T-helper 2 cell treated with Interferon-gamma antibody and Interleukin-4, amounts not matched to agents 100 ng/mL and 5 ng/mL, for 36 hours (primary cell): ENCODE data around the gene RNASE4. TPM values are rescaled to one million over a fixed set of nuclear protein-coding genes. Genes with fewer than 3 reads are reported as not detected.

Source experiments
- intact Hi-C: fragments of 100-400 bp; cut with micrococcal nuclease; formaldehyde crosslinking; loops from one replicate; pipeline ENCODE4 v1.15.1; 2023
- total RNA-seq: library from RNA; stranded (reverse); gene quantifications from 2 replicates; pipeline ENCODE4 v1.2.3, GENCODE V29; 2022

RNASE4 gene
- total RNA-seq, 1 donor from 2014 or later, result 1.2 TPM

DNA sequence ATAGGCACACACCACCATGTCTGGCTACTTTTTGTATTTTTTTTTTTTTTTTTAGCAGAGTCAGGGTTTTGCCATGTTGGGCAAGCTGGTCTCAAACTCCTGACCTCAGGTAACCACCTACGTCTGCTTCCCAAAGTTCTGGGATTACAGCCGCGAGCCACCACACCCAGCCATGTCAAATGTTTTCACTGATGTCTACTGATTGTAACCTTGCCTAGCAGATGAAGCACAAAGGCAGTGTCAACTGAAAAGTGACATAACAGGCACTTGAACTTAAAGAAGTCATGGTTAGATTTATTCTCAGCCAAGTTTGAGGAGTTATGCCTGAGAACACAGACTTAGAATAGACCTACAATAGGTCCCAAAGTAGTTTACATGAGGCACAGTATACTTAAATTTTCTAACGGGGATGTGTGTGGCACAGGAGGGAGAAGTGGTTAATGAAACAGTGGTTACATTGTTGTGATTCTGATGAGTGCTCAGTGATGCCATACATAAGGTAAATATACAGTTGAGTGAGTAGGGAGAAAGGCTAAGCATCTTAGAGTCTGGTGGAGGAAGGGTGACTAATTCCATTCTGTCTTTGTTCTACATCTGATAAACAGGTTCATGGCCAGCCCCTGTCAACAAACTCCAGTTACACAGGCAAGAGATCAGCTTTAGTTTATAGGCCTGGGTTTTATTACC, 12.6 kb upstream of the RNASE4 start:
- intact Hi-C loops, result loop anchor here (1.0 kb wide), 1 partner anchor 10 kb away; no protein-coding TSS in a partner anchor

DNA sequence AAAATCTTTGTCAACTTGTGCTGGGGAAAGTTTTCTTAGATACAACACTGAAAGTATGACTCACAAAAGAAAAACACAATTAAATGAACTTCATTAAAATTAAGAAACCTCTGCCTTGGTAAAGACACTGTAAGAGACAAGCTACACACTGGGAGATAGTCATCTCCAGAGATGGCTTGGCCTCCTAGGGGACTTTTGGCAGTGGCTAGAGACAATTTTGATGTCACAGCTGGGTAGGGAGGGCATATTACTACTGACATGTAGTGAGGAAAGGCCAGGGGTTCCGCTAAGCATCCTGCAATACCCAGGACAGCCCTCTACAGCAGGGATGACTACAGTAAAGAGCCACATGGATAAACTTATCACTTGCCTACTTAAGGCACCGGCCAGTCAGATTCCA, 8.7 kb upstream of the RNASE4 start:
- intact Hi-C loops, result no loop called here

DNA sequence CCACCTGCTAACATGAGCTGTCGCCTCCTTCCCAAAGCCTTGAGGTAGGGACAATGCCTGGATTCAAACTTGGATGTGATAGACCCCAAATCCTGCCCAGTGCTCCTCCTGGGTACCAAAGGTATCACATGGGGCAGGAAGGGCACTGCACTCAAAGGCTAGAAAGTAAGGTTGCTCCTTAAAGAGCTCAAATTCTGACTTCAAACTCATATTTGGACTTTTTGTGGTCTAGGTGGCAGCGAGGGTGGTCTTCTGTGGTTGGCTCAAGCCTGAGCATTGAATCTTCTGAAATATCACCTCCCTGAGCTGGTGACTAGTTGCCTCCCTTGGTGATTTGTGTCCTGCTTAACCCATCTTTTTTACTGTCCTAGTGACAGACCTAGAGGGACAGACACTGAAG, 8.3 kb upstream of the RNASE4 start:
- intact Hi-C loops, result no loop called here

DNA sequence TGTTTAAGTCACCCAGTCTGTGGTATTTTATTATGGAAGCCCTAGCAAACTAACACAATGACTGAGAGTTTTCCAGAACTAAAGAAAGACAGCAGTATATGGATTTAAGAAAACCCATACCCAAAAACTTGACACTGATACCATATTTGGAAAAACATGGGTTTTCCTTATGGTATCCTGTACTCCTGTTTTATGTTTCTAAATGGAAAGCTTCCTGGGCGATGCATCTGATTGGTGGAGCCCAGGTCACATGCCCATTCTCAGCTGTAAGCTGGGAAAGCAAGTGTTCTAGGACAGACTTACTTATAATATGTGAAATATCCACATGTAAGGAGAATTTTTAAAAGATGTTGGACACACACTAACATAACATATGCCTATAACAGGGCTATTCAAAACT, 4.5 kb upstream of the RNASE4 start:
- intact Hi-C loops, result loop anchor here (2.0 to 5.0 kb wide), 3 partner anchors 267 to 407 kb away; partner anchors contain the start of gene TEP1

DNA sequence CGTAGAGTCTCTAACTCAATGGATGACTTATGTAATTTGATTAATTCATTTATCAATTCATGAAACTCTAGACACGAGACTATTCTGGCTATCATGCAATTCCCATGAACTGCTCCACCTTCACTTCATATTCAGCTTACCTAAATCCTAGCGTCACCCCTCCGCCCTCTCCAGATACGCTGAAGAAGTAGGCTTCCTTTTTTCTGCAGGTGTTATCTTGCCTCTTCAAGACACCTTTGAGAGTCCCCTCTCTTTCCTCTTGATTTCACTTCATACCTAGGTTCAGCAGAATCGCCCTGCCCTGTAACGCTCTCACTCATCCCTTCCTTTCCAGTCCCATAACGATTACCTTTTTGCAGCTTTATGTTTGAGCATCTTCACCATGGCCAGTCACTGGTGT, 4.0 kb upstream of the RNASE4 start:
- intact Hi-C loops, result loop anchor here (2.0 to 5.0 kb wide), 3 partner anchors 268 to 407 kb away; partner anchors contain the start of gene TEP1

DNA sequence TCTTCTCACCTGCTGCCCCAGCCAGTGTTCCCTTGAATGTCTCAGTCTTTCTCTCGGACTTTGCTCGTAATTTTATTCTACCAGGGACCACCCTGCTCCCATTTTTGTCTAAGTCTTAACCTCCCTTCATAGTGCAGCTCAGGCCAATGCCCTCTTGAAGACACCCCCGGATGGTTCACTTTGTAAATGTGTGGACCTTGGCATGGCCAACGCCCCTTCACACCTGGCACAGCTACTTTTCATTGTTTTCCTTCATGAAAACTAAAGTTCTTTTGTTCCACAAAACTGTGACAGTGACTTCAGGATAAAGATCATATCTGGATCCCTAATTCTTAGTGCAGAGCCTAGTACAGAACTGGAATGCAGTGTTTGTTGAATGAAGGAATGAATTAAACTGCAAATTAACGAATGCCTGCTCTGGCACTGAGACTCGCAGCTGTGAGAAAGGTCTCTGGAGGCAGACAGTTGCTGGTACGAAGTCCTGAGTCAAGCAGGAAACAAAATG, 3.5 kb upstream of the RNASE4 start:
- intact Hi-C loops, result loop anchor here (1.0 to 5.0 kb wide), 7 partner anchors 9 to 406 kb away; partner anchors contain the start of gene TEP1

DNA sequence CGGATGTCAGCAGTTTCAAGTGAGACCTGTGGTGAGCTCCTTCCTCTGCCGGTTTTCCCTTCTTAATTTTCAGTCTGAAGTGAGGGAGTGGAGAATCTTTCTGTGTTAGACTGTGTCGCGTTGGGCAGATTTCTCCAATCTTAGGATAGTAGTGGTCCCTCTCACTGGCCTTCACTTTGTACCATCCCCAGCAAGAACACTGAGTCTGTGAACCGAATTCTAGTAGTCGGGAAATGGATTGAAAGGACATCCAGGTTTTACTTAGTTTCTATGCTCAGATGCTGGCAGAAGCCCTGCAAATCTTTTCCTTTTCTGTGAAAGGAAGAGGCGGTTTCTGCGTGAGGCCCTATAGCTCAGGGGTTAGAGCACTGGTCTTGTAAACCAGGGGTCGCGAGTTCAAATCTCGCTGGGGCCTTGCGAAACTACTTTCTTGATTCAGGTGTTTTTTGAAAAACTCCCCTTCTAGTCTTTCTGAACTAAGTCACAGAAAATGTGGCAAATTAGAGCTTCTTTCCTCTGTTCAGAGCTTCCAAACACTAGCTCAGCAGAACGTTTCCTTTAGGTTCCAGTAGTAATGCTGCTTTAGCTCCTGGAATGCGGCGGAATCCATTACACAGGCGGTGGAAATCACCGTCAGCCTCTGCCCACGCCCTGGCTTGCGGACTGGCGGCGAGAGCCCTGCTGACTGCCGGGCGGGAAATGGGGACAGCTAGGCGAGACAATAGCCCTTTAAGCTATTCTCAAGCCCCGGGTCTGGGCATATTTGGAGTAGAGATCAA, 2.8 kb upstream of the RNASE4 start:
- intact Hi-C loops, result loop anchor here (1.0 to 5.0 kb wide), 8 partner anchors 9 to 406 kb away; partner anchors contain the start of genes PIP4P1 and TEP1

DNA sequence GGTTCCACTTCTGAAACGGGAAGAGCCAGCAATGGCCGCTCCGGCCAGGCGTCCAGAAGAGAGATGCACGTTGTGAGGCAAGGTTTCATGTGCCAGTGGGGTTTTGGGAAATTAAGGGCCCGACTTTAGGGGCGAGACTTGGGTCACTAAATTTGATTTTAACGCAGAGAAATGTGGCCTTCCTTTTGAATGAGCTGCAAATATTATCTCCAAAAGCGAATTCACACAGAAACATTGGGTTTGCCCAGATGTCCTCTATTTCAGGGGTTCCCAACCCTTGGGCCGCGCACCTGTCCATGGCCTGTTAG, 2.3 kb upstream of the RNASE4 start:
- intact Hi-C loops, result loop anchor here (1.0 to 5.0 kb wide), 3 partner anchors 221 to 405 kb away; partner anchors contain the start of gene PIP4P1

DNA sequence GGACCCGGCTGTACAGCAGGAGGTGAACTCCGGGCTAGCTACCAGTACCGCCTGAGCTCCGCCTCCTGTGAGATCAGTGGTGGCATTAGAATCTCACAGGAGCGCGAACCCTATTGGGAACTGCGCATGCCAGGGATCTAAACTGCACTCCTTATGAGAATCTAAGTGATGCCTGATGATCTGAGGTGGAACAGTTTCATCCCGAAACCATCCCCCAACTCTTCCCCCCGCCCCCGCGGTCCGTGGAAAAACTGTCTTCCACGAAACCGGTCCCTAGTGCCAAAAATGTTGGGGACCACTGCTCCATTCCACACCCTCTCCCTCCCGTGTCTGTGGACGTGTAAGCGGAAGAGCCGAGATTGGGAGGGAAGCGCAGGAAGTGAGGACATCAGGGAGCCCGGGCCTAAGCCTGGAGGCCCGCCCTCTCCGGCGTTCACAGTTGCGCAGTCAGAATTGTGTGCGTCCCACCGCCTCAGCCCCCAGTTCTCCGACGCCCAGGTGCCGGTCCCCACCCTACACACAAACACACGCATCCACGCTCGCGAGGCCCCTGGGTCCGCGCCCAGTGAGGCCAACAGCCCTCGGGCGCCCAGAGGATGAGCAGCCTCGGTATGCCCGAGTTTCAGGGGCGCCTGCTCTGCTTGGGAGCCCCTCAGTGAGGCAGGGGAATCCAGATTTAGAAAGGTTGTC, 1.8 kb upstream of the RNASE4 start:
- intact Hi-C loops, result loop anchor here (1.0 to 5.0 kb wide), 6 partner anchors 49 to 405 kb away; partner anchors contain the start of genes PIP4P1 and PNP

DNA sequence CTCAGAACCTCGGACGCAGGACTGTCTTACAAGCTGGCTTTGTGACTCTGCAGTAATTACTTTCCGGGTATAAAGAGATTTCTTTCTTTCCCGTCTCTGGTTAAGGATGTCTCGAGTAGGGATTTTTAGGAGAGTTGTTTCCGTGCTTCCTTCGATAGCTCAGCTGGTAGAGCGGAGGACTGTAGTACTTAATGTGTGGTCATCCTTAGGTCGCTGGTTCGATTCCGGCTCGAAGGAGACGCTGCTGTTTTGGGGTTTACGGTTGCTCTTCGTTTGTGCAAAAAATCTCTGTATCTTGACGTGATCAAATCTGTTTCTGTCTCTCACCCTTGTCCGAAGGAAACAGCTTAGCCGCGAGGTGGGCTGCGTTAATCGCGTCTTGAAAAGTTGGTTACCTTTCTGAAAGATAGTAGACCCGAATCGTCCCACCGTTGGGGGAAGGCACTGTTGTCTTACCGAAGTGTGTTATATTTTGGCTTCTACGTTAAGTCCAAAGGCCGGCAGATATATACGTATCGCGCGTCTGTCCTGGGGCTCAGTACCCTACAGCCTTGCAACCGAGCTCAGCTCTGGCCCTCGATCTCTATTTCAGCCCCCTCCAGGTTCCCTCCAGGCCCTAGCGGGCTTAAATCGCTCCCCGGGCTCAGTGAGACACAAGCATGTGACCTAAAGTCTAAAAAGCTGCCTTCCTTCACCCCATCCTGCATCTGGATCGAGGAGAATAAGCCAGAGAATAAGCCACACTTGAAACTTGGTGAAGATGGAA, 1.1 kb upstream of the RNASE4 start:
- intact Hi-C loops, result loop anchor here (1.0 to 5.0 kb wide), 5 partner anchors 50 to 404 kb away; partner anchors contain the start of gene PNP

DNA sequence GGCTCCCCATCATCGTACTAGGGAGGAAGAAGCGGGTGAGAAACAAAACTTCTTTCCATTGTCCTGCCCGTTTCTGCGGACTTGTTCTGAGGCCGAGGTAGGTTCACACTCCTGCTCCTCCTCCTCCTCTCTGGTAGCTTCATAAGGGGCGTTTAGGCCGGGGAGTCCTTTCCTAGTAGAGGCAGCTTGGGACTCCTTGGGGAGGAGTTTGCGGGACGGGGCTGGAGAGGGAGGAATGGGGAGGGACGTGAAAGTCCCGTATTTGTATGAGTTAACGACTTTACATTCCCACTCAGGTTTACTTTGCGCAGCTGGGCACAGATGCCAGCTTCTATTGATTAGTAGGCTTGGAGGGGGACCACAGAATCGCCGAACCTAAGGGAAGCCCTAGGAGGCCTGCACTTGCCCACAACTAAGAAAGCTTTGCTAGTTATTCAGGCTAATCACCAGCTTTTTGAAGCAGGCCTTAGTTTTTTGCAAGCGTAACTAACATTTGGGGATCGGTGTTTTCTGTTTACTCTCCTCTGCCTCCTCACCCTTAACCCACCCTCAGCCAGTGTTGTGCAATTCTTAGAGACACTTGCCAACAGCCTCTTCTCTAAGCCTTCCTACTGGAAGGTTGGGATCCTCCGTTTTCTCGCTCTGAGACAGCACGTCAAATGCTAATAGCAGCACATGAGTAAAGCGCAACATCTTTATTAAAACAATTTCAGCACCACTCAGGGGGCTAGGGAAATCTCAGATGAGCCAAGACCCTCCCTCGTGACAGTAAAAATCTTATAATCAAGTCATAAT, 499 bp downstream of the RNASE4 start:
- intact Hi-C loops, result loop anchor here (1.0 to 5.0 kb wide), 5 partner anchors 287 to 402 kb away; partner anchors contain the start of genes CCNB1IP1, METTL17 and PARP2

DNA sequence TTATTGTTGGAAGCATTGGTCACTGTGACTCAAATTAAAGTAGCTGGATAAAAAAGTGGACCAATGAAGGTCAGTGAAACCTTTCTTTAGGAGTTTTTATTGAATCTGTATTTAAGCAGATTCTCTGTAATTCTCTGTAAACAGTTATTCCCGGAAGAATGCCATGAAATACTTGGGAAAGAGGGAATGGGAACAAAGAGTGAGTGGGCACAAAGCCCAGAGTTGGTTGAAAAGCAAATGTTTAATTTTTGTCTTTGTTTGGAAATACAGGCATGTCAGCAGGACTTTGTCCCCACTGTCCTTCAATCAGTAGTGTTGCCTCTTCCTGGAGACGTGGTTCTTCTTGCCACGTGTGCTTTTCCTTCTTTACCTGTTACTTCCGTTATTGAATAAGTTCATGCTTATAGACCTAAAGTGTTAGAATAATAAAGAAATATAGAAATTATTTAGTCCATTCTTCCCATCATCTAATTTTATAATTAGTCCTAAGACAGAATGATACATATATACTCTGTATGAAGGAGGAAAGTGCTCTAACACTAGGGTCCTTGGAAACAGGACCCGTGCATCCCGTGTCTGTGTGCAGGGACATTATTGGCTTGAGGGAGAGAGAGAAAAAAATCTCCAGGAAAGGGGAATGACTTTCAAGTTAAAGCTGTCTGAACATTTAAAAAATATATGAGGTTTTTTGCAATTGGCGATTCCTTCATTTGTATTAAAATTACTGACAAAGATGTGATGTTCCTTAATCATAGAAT, 2.2 kb downstream of the RNASE4 start:
- intact Hi-C loops, result no loop called here

DNA sequence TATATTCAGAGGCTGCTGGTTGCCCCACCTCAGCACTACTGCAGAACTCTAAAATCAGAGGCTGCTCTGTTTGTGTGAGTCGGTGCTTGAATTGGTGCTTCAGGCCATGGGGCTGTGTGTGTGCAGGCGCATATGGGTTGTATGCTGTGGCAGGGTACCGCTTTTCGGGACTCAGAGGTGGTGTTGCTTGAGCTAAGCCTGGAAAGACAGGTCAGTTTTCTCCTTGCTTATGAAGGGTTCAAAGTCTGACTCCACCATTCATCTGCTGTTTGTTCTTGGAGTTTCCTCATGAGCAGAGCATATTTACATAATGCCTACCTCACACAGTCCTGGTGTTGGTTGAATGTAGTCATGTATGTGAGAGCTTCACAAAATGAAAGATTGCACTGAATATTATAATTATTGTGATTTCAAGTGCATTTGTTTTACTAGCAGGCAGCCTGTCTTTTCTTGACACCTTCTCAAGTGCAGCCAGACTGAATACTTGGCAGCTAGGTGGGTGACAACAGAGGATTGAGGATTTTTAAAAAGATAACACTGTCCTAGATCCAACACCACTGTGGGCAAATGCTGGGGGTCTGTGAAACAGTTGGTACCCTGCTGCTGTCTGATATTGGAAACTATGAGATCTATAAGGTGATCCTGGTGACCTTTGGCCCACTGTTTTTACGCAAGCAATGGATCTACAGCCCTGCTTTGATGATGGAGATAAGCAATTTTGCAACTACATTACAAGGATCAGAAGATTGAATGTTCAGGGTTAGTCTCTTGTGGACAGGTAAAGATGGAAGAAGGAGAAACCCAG, 3.2 kb downstream of the RNASE4 start:
- intact Hi-C loops, result no loop called here

DNA sequence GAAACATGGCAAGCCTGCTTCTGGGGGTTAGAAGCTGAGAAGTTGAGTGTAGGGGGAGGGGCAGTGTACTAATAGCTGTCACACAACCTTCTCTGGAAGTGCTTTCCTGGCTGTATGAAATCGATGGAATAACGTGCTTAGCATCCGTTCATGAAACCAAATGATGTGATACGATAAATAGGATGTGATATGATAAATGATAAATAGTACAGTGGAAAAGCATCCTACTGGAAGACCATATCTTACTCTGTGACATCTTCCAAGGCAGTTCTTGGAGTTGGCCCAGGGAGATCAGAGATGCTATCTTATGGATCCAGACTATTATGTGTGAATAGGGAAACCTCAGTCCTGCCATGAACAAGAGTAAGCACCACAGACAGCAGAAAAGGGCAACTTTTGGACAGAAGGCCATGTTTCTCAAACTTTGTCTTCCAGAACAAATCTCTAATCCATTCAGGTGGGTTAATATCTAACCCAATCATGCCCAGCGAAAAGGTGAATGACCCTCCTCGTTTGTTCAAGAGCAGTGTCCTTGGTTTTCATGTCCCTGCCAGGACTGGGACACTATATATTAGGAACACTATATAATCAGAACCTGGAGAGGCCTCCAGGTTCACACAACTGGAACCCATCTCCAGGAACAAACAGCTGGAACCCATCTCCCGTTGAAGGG, 3.9 kb downstream of the RNASE4 start, which contains the start of gene ANG:
ANG (plus strand) TSS at position 598 of the 673 bp plus-strand sequence. CDS start 4,801 bp downstream, outside the sequence.
- intact Hi-C loops, result no loop called here

DNA sequence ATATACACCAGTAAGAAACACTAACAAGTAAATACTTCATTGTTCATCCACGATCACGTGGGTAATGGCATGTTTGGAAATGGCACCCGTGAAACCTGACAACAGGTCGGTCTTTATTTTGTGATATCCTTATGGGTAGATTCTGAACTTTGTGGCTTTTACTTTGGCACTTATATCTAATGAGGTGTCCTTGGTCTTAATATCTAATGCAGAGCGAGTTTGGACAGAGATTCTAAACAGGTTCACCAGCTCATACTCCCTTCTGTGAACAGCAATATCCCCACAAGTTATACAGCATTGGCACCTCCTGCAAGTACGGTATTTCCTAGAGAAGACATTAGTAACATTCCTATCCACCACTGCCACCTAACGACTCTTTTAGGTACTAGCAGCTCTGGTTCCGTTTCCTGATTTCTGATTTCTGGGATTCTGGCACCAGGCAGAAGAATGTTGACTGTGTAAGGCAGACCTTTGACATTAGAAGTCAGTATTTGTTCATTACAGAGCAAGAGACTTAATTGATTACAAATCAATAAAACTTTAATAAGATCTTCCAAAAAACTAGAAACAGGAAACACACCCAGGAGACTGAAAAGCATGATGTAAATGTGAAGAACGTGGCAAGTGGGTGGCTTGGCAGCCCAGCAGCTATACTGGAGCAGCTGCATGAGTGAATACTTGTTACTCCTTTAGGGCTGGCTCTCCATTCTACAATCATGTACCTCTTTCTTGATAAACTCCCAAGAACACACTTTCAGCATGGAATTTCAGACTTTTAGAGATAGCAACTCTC, 6.7 kb downstream of the RNASE4 start:
- intact Hi-C loops, result loop anchor here (1.0 to 2.0 kb wide), 4 partner anchors 28 to 160 kb away; no protein-coding TSS in a partner anchor

DNA sequence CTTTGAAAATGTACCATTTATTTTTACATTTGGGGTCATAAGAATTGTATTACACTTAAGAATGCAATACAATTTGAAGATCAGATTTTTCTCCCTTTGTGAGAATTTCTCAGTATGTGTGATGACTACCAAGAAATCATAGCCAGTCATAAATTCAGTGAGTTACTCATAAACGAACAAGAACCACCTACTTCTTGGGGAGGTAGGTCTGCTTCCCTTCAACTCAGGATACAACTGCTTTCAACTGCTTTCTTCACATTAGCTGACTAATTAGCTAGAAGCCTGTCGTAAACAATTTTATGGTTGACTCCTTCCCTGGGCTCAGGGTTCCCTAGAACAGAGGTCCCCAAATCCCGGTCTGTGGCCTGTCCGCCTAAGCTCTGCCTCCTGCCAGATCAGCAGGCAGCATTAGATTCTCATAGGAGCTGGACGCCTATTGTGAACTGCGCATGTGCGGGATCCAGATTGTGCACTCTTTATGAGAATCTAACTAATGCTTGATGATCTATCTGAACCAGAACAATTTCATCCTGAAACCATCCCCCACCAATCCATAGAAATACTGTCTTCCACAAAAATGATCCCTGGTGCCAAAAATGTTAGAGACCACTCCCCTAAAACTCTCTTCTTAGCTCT, 7.9 kb downstream of the RNASE4 start:
- intact Hi-C loops, result no loop called here
